GM19395 (cell line): ENCODE results near the gene ZCCHC2.

Experiments
- ATAC-seq: cut with Tn5 transposase; IDR thresholded peaks from one replicate; pipeline ENCODE4 v1.9.1; 2021; ENCODE audit warnings: mild to moderate bottlenecking, moderate library complexity; ENCODE audit not compliant: unreplicated experiment

The ZCCHC2 gene

GRCh38 chr18:62537042-62537894, 14.4 kb downstream of the ZCCHC2 start:
- no peak for ATAC-seq

GRCh38 chr18:62537946-62538345, 15.1 kb downstream of the ZCCHC2 start:
- ATAC-seq: no peak

GRCh38 chr18:62538881-62539280, 16.1 kb downstream of the ZCCHC2 start:
- ATAC-seq: no peak

- ATAC-seq: no peak
Measured at GRCh38 chr18:62539284-62540165, 16.7 kb downstream of the ZCCHC2 start.

- no peak for ATAC-seq
Measured at GRCh38 chr18:62543021-62543420, 20.2 kb downstream of the ZCCHC2 start.

GRCh38 chr18:62545098-62545497, 22.3 kb downstream of the ZCCHC2 start:
- ATAC-seq: no peak

GRCh38 chr18:62549755-62550154, 26.9 kb downstream of the ZCCHC2 start:
- no peak for ATAC-seq

GRCh38 chr18:62550746-62551145, 27.9 kb downstream of the ZCCHC2 start:
- ATAC-seq: no peak

- no peak for ATAC-seq
Measured at GRCh38 chr18:62551972-62552513, 29.2 kb downstream of the ZCCHC2 start.

- ATAC-seq: peak; percentile 66
Measured at GRCh38 chr18:62554061-62554815, 31.4 kb downstream of the ZCCHC2 start.

GRCh38 chr18:62555135-62555534, 32.3 kb downstream of the ZCCHC2 start:
- no peak for ATAC-seq

- no peak for ATAC-seq
Measured at GRCh38 chr18:62556397-62556796, 33.6 kb downstream of the ZCCHC2 start.

GRCh38 chr18:62558015-62558663, 35.3 kb downstream of the ZCCHC2 start:
- ATAC-seq: peak; percentile 67

GRCh38 chr18:62564044-62564443, 41.2 kb downstream of the ZCCHC2 start:
- no peak for ATAC-seq

GRCh38 chr18:62566199-62566598, 43.4 kb downstream of the ZCCHC2 start:
- no peak for ATAC-seq

- no peak for ATAC-seq
Measured at GRCh38 chr18:62566818-62567217, 44.0 kb downstream of the ZCCHC2 start.

GRCh38 chr18:62569081-62569655, 46.3 kb downstream of the ZCCHC2 start:
- ATAC-seq: no peak

- ATAC-seq: no peak
Measured at GRCh38 chr18:62571037-62571436, 48.2 kb downstream of the ZCCHC2 start.

GRCh38 chr18:62571648-62572047, 48.8 kb downstream of the ZCCHC2 start:
- ATAC-seq: no peak

- ATAC-seq: no peak
Measured at GRCh38 chr18:62572456-62572855, 49.6 kb downstream of the ZCCHC2 start.
